Osteocyte (in vitro differentiated cells): ENCODE results near the gene EBPL. TPM values are rescaled to one million over a fixed set of nuclear protein-coding genes. Genes with fewer than 3 reads are reported as not detected.

Experiments used
- DNase-seq: peaks from one replicate; pipeline ENCODE4 v3.0.0; 2021; ENCODE audit warnings: mixed read lengths; ENCODE audit not compliant: unreplicated experiment; ENCODE audit errors: extremely low spot score
- H3K27ac Mint-ChIP-seq: one replicate; pipeline ENCODE4 v1.8.0; 2021; ENCODE audit warnings: mild to moderate bottlenecking, mixed read lengths; ENCODE audit not compliant: unreplicated experiment
- H3K27me3 Mint-ChIP-seq: one replicate; pipeline ENCODE4 v1.8.0; 2021; ENCODE audit warnings: mixed read lengths; ENCODE audit not compliant: unreplicated experiment
- H3K36me3 Mint-ChIP-seq: one replicate; pipeline ENCODE4 v1.8.0; 2021; ENCODE audit warnings: mixed read lengths; ENCODE audit not compliant: unreplicated experiment
- H3K4me1 Mint-ChIP-seq: one replicate; pipeline ENCODE4 v1.8.0; 2021; ENCODE audit warnings: mixed read lengths; ENCODE audit not compliant: unreplicated experiment
- H3K4me3 Mint-ChIP-seq: one replicate; pipeline ENCODE4 v1.8.0; 2021; ENCODE audit warnings: mild to moderate bottlenecking, moderate library complexity, mixed read lengths; ENCODE audit not compliant: unreplicated experiment
- H3K9me3 Mint-ChIP-seq: one replicate; pipeline ENCODE4 v1.8.0; 2021; ENCODE audit warnings: mixed read lengths; ENCODE audit not compliant: unreplicated experiment
- total RNA-seq: library from RNA; stranded (reverse); gene quantifications from 2 replicates; pipeline ENCODE4 v1.2.1, GENCODE V29; 2021
- TF ChIP-seq, protein P1 (sequence below): fragments of 200-600 bp; sonication (generic); IDR thresholded peaks from 2 replicates; pipeline ENCODE4 v1.5.0; 2021; ENCODE audit warnings: antibody characterized with exemption, mild to moderate bottlenecking, moderate library complexity

Gene EBPL
- total RNA-seq, 1 donor from 2014 or later = 33.7 TPM

DNA sequence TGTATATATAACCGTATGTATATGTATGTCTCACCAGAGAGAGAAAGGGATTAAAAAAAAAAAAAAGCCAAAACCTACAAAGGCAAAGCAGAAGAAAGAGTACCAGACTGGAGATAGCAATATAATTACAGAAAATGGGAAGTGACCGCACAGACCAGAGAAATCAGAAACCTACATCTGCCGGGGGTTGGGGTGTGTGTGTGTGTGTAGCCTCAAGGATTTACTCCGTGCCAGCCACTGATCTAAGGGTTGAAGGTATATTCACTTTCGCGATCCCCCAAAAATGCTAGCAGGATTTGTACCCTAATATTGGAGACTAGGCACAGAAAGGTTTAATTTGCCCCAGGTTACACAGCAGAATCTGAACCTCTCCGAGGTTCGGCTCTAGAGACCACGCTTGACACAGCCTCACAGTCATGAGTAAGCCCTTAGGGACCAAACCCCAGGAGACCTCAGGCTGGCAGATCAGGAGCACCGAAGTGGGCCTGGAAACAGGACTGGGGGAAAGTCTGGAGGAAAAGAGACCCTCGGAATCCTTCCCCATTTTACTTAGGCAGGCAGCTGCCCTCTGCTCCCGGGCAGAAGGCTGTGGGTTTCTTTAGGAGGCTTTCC lies 48.1 kb downstream of the EBPL start:
- no peaks in the 10 kb centered on the region for H3K27me3 Mint-ChIP-seq
- H3K4me1 Mint-ChIP-seq = no peaks in the 10 kb centered on the region
- H3K27ac Mint-ChIP-seq = no peak overlapping the region
- H3K9me3 Mint-ChIP-seq = no peaks in the 10 kb centered on the region
- no peak for DNase-seq
- H3K4me3 Mint-ChIP-seq = no peak overlapping the region
- TF ChIP-seq, protein P1, sequence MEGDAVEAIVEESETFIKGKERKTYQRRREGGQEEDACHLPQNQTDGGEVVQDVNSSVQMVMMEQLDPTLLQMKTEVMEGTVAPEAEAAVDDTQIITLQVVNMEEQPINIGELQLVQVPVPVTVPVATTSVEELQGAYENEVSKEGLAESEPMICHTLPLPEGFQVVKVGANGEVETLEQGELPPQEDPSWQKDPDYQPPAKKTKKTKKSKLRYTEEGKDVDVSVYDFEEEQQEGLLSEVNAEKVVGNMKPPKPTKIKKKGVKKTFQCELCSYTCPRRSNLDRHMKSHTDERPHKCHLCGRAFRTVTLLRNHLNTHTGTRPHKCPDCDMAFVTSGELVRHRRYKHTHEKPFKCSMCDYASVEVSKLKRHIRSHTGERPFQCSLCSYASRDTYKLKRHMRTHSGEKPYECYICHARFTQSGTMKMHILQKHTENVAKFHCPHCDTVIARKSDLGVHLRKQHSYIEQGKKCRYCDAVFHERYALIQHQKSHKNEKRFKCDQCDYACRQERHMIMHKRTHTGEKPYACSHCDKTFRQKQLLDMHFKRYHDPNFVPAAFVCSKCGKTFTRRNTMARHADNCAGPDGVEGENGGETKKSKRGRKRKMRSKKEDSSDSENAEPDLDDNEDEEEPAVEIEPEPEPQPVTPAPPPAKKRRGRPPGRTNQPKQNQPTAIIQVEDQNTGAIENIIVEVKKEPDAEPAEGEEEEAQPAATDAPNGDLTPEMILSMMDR = no peak
- no peaks in the 10 kb centered on the region for H3K36me3 Mint-ChIP-seq

DNA sequence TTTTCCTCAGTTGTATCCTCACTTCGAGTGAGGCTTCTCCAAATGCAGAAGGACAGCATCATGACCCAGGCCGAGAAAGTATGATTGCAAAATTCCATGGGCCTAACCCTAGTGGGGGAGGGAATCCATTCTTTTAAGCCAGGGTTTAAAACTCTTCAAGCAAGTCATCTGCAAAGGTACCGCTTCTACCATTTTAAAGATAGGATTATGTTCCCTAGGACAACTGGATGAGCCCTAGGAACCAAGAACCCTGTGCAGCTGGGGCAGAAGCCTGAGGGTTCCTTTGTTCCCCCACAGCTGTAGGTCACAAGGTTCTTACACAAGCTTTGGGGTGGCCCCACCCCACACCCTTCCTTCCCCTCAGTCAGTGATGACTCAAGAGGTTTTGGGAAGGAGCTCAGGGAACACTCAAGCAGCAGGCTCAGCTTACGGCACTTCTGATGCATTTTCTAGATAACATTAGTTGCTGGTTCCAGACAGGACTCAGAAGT lies 49.4 kb downstream of the EBPL start:
- Mint-ChIP-seq H3K9me3 (no peaks in the 10 kb centered on the region), H3K4me3 (no peak overlapping the region), H3K36me3 (no peaks in the 10 kb centered on the region), H3K4me1 (no peaks in the 10 kb centered on the region), H3K27ac (no peak overlapping the region), H3K27me3 (no peaks in the 10 kb centered on the region)
- DNase-seq = no peak
- TF ChIP-seq, protein P1 = no peak

DNA sequence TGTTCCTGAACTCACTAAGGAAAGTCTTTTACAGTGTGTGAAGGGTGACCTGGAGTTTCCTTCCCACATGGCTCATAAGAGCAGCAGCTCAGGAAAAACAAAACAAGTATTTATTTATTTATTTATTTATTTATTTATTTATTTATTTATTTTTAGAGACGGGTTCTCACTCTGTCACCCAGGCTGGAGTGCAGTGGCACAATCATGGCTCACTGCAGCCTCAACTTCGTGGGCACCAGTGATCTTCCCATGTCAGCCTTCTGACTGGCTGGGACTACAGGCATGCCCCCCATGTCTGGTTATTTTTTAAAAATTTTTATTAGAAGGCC lies 52.6 kb downstream of the EBPL start:
- no peaks in the 10 kb centered on the region for H3K36me3 Mint-ChIP-seq
- TF ChIP-seq, protein P1 = no peak
- no peak overlapping the region for H3K4me3 Mint-ChIP-seq
- peaks cover 2% of the 10 kb centered on the region for H3K27me3 Mint-ChIP-seq
- no peaks in the 10 kb centered on the region for H3K9me3 Mint-ChIP-seq
- no peak overlapping the region for H3K27ac Mint-ChIP-seq
- DNase-seq = no peak
- H3K4me1 Mint-ChIP-seq = no peaks in the 10 kb centered on the region

DNA sequence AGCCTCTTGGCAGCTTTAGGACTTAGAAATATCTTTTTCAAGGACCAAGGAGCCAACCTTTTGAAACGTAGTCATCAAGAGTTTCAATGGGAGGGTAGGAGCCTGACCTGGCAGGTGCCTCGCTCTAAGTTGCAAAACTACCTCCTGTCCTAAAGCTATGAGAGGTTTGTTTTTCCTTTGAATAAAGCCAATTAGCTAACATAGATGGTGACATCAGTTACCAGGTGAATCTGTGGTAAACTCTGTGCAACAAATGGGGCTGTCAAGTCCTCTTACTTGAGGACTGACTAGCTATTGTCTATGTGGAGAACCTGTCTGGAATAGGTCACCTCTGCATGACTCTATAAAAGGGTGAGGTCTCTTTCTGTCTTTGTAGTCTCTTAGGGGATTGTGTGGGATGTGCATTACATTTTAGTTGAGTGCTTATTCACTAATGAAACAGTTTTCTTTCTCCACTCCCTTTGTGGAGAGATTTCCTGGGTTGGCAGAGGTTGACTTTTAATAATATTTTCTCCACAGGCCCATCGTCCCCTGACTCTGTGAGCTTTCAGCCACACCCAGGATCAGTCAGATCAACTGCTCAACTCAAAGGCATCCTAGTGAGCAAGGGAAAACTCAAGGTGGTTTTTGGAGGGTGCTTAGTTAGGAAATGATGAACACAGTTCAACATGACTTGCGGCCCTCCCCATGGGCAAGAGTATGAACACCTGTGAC lies 53.1 kb downstream of the EBPL start:
- no peak for DNase-seq
- H3K27ac Mint-ChIP-seq = no peak overlapping the region
- H3K4me1 Mint-ChIP-seq = no peaks in the 10 kb centered on the region
- H3K36me3 Mint-ChIP-seq = no peaks in the 10 kb centered on the region
- no peaks in the 10 kb centered on the region for H3K9me3 Mint-ChIP-seq
- TF ChIP-seq, protein P1 = no peak
- H3K4me3 Mint-ChIP-seq = no peak overlapping the region
- H3K27me3 Mint-ChIP-seq = peaks cover 2% of the 10 kb centered on the region

DNA sequence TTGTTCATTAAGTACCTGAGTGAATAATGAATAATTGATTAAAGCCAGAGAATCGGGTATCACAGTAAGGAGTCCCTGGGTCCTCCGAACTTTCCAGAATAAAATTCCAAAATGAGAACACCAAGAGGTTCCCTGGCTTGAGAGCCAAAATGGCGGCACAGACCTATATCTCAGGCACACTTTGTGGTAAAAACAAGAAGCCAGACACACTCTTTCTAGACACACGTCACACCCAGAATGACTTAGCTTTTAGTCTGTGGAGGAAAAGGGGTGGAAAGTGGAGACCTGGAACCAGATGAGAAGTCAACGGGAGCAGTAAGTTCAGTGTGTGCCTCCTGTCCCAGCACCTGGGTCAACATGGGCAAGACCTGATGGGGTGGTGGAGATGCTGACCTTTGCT lies 54.6 kb downstream of the EBPL start:
- Mint-ChIP-seq H3K4me1 (no peaks in the 10 kb centered on the region), H3K27ac (no peak overlapping the region), H3K9me3 (no peaks in the 10 kb centered on the region), H3K4me3 (no peak overlapping the region), H3K36me3 (no peaks in the 10 kb centered on the region), H3K27me3 (peaks cover 2% of the 10 kb centered on the region)
- TF ChIP-seq, protein P1 = no peak
- no peak for DNase-seq
